ENCODE data around the gene FAM163A.

- TF ChIP-seq SUZ12 (IDR thresholded peaks at IDR 0.05) = no peak
- no peak for TF ChIP-seq ZNF384 (IDR thresholded peaks at IDR 0.05)
- TF ChIP-seq FOXM1 (IDR thresholded peaks at IDR 0.05; ENCODE audit: borderline replicate concordance) = no peak
- TF ChIP-seq BHLHE40 (IDR thresholded peaks at IDR 0.05; ENCODE audit: borderline replicate concordance) = no peak
- TF ChIP-seq FOXA1 (IDR thresholded peaks at IDR 0.05) = no peak
- TF ChIP-seq TARDBP (IDR thresholded peaks at IDR 0.05) = no peak
These were observed 82.1 kb downstream of the FAM163A start for GRCh38 chr1:179825206-179825605.
